ENCODE data around the gene APOB. TPM values are rescaled to one million over a fixed set of nuclear protein-coding genes. Genes with fewer than 3 reads are reported as not detected.

Gene APOB
- polyA plus RNA-seq, 1 experiment: 0.04 TPM

DNA sequence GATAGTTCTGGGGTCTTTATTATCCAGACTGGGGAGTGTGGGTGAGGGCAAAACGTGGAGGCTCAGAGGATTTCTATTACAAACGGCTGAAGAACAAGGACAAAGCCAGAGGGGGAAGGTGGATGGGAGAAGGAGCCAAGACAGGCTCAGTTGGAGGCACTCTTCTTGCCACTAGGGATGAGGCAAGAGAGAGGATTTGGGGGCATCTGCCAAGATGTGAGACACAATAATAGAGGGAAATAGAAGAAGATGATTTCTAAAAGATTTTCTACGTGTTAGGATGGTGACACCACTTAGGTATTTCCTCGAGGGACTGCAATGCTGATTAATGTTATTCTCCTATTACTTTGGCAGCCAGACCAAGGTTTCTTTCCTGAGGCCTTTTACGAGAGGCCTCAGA, 71.8 kb downstream of the APOB start:
- POLR2A ChIA-PET: no interaction called here
- DNase-seq (ENCODE audit: low read depth): no peak
- H3K36me3 ChIP-seq (ENCODE audit: control insufficient read depth, insufficient read depth, low read length): no peaks in the 10 kb centered on the region
- CTCF ChIA-PET: interaction anchor here (0.7 to 1.8 kb wide), 2 partner anchors 9 to 311 kb away, joined by 4 to 9 read pairs; no protein-coding TSS in a partner anchor
- H3K27me3 ChIP-seq (ENCODE audit: control insufficient read depth, insufficient read depth, low read length): no peaks in the 10 kb centered on the region
- TF ChIP-seq, protein P1, sequence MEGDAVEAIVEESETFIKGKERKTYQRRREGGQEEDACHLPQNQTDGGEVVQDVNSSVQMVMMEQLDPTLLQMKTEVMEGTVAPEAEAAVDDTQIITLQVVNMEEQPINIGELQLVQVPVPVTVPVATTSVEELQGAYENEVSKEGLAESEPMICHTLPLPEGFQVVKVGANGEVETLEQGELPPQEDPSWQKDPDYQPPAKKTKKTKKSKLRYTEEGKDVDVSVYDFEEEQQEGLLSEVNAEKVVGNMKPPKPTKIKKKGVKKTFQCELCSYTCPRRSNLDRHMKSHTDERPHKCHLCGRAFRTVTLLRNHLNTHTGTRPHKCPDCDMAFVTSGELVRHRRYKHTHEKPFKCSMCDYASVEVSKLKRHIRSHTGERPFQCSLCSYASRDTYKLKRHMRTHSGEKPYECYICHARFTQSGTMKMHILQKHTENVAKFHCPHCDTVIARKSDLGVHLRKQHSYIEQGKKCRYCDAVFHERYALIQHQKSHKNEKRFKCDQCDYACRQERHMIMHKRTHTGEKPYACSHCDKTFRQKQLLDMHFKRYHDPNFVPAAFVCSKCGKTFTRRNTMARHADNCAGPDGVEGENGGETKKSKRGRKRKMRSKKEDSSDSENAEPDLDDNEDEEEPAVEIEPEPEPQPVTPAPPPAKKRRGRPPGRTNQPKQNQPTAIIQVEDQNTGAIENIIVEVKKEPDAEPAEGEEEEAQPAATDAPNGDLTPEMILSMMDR (IDR thresholded peaks at IDR 0.05; ENCODE audit: insufficient read depth, low read depth, low read length): no peak
- H3K4me3 ChIP-seq (ENCODE audit: low read depth, low read length): no peak overlapping the region

DNA sequence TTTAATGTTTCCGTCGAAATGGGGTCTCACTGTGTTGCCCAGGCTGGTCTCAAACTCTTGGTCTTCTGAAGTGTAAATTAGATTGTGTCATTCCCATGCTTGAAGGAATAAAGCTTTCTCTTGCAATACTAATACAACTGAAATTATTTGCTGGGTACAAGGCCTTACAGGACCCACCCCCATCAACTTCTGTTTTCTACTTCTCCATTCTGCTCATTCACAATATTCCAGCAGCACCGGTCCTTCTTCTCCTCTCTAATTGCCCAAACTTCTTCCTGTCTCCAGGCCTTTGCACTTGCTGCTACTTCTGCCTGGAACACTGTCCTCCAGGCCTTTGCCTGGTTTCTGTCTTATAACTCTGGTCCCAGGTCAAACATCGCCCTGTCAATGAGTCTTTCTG, 73.8 kb downstream of the APOB start:
- CTCF ChIA-PET: interaction anchor here (0.8 to 1.2 kb wide), 3 partner anchors 12 to 315 kb away, joined by 3 to 8 read pairs (median 4); no protein-coding TSS in a partner anchor

DNA sequence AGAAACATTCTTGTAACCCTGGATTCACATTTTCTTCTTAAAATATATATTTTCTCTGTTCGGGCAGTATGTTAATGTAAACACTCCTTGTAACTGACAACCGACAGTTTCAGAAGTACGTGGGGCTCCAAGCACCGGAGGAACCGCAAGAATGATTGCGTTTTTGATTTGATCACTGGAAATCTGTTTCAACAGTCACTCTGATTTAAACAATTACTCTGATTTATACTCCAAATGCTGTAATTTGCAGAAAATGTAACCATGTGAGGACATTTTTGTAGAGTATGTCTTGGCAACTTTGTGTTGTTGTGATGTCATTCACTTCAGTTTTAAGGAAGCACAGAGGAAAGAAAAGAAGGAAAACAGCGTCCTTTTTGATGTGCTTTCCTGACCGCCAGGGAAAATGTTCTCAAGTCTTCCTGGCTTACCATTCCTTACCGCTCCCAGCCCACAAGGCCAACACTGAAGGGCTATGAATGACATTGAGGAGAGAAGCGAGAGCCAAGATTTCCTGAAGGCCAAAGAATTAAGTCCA, 77.7 kb downstream of the APOB start:
- POLR2A ChIA-PET: no interaction called here
- no peaks in the 10 kb centered on the region for H3K36me3 ChIP-seq (ENCODE audit: control insufficient read depth, insufficient read depth, low read length)
- H3K27me3 ChIP-seq (ENCODE audit: control insufficient read depth, insufficient read depth, low read length): peaks cover 3% of the 10 kb centered on the region
- DNase-seq (ENCODE audit: low read depth): no peak
- no peak overlapping the region for H3K4me3 ChIP-seq (ENCODE audit: low read depth, low read length)
- CTCF ChIA-PET: interaction anchor here (1.3 to 12.4 kb wide), 3 partner anchors 9 to 303 kb away, joined by 4 to 221 read pairs (median 5); partner anchors contain the start of gene GDF7
- TF ChIP-seq, protein P1 (IDR thresholded peaks at IDR 0.05; ENCODE audit: insufficient read depth, low read depth, low read length): no peak

More for the DNA sequence above, 73.8 kb downstream of the APOB start:
- TF ChIP-seq, protein P1 (IDR thresholded peaks at IDR 0.05; ENCODE audit: insufficient read depth, low read depth, low read length): no peak
- Histone ChIP-seq H3K36me3 (ENCODE audit: control insufficient read depth, insufficient read depth, low read length) (no peaks in the 10 kb centered on the region), H3K27me3 (ENCODE audit: control insufficient read depth, insufficient read depth, low read length) (peaks cover 3% of the 10 kb centered on the region), H3K4me3 (ENCODE audit: low read depth, low read length) (no peak overlapping the region)
- POLR2A ChIA-PET: no interaction called here
- DNase-seq (ENCODE audit: low read depth): no peak

DNA sequence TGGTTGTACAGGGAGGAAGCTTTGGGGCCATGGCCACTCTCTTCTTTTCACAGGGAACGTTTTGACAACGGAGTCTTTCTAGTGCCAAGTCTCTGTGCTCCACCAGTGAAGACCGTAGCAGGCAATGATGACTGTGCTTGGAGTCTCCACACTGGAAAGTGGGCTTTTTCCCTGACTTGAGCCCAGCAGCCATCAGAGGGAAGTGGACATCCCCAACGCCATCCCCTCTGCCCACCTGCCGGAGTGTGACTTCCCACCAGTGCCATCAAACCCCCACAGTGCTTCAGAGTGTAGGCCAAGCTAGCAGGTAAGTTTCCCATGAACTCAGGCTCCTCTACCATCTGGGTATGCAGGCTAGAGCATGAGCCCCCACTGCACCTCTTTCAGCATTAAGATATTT, 78.7 kb downstream of the APOB start:
- ChIA-PET POLR2A (no interaction called here), CTCF (interaction anchor here (1.3 to 12.4 kb wide), 4 partner anchors 10 to 302 kb away, joined by 4 to 221 read pairs (median 12); partner anchors contain the start of gene GDF7)

DNA sequence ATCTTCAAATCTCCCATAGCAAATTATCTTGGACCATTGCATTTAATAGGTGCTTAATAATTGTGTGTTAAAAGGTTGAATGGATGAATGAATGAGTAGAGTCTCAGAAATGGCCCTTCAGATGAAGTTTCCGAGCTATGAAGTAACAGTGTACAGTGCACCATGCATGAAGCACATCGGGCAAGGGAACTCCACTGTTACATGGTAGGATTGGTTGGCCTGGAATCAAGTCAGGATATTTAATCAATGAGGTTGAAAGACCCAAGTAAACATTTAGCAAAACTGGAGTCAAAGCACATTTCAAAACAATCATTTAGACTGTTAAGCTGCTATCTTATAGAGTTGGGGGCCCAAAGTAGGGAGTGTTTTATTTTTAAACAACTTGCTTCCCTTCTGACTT, 80.0 kb downstream of the APOB start:
- peaks cover 3% of the 10 kb centered on the region for H3K27me3 ChIP-seq (ENCODE audit: control insufficient read depth, insufficient read depth, low read length)
- no peak overlapping the region for H3K4me3 ChIP-seq (ENCODE audit: low read depth, low read length)
- CTCF ChIA-PET: interaction anchor here (0.7 to 12.4 kb wide), 24 partner anchors 8 to 545 kb away, joined by 3 to 221 read pairs (median 6); partner anchors contain the start of gene GDF7
- POLR2A ChIA-PET: no interaction called here
- DNase-seq (ENCODE audit: low read depth): no peak
- TF ChIP-seq, protein P1 (IDR thresholded peaks at IDR 0.05; ENCODE audit: insufficient read depth, low read depth, low read length): no peak
- H3K36me3 ChIP-seq (ENCODE audit: control insufficient read depth, insufficient read depth, low read length): no peaks in the 10 kb centered on the region

More for the DNA sequence above, 78.7 kb downstream of the APOB start:
- Histone ChIP-seq H3K4me3 (ENCODE audit: low read depth, low read length) (no peak overlapping the region), H3K27me3 (ENCODE audit: control insufficient read depth, insufficient read depth, low read length) (peaks cover 3% of the 10 kb centered on the region), H3K36me3 (ENCODE audit: control insufficient read depth, insufficient read depth, low read length) (no peaks in the 10 kb centered on the region)
- TF ChIP-seq, protein P1 (IDR thresholded peaks at IDR 0.05; ENCODE audit: insufficient read depth, low read depth, low read length): no peak
- no peak for DNase-seq (ENCODE audit: low read depth)
